Measurements from ENCODE around the gene USP49. TPM values are rescaled to one million over a fixed set of nuclear protein-coding genes. Genes with fewer than 3 reads are reported as not detected.

The USP49 gene
- total and polyA plus RNA-seq, 2 of the 13 experiments (the other 11 are each of a cell fraction or from before 2014, with no cell fraction given): 2.9 to 4.3 TPM

GRCh38 chr6:41780551-41781365 is 114.4 kb downstream of the USP49 start, which contains the start of gene PRICKLE4 (continued):
- peak; percentile 21; the same call in 1 of the 2 replicates for TF ChIP-seq TBX2 (CRISPR knock-in tag; IDR thresholded peaks at IDR 0.05; ENCODE audit: borderline replicate concordance)
- TF ChIP-seq ZNF547 (CRISPR knock-in tag; IDR thresholded peaks at IDR 0.05): peak; percentile 49; the same call in 1 of the 2 replicates
- no peak for TF ChIP-seq SMC3 (IDR thresholded peaks at IDR 0.05; ENCODE audit: low read length)

DNA sequence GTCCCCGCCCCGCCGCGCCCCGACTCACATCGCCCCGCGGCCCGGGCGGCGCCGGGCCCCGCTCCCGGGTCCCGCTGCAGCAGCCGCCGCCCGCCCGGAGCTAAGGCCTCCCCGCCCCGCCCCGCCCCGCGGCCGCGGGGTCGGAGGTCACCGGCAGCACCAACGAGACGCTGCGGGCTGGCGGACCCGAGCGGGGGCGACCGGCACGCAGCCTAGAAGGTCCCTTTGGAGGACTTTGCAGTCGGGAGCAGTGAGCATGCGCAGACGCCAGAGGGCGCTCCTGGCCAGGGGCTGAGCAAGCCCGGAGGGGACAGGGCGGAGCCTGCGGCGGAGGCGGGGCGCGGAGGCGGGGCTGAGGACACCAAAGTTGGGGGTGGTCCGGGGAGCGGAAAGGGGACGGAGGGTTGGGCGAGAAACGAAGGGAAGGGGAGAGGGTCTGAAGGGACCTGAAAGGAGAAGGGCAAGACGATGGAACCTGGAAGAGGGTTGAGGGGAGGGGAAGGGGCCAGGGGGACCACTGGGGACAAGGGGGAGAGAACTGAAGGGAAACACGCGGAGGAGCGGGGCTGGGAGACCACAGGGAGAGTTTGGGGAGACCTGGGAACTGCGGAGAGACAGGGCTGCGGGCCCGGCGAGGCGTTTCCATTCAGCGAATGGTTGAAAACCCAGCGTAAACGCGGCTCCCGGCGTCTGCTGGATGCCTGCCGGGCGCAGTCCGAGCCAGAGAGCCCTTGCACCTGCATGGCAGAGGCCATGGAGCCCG is 115.2 kb downstream of the USP49 start, which contains the start of gene FRS3:
Gene FRS3 (minus strand): TSS at position 113 of the 763 bp plus-strand sequence. CDS start 2,913 bp downstream, outside the sequence.
- WGBS (ENCODE audit: low lambda C conversion rate): 1% methylated on average over 38 of the region's 73 CpGs
- POLR2A ChIA-PET: interaction anchor here (0.5 to 1.3 kb wide), 12 partner anchors 8 to 271 kb away, joined by 3 to 15 read pairs (median 4); partner anchors contain the start of genes PGC and TAF8
- Histone ChIP-seq H3K4me2 (ENCODE audit: low read depth, low read length) (peak within 1 kb of the TSS; percentile 97), H3K36me3 (replicated peaks in 1 of 2; ENCODE audit: control insufficient read depth in 1 of 2, insufficient read depth in 2 of 2, low read length in 2 of 2) (peaks cover 1 to 14% of the 10 kb centered on the region in 2 experiments; a peak in 4 of 5 replicates), H3K79me2 (ENCODE audit: insufficient read depth, low read length) (peaks cover 4% of the 10 kb centered on the region), H3K9ac (ENCODE audit: insufficient read depth, low read depth, low read length) (peak within 1 kb of the TSS; percentile 73), H3K4me3 (replicated peaks in 1 of 3; ENCODE audit: insufficient read depth in 1 of 3, low read depth in 2 of 3, low read length in 3 of 3) (peak within 1 kb of the TSS; percentile 82 to 93 (median 92)), H3K27me3 (ENCODE audit: control insufficient read depth in 1 of 2, insufficient read depth in 2 of 2, low read length in 2 of 2) (no peaks in the 10 kb centered on the region; a peak in 2 of 5 replicates), H3K4me1 (ENCODE audit: insufficient read depth, low read length) (peaks cover 34% of the 10 kb centered on the region), H2AFZ (ENCODE audit: low read length) (no peak within 1 kb of the TSS), H3K9me3 (ENCODE audit: low read length) (no peaks in the 10 kb centered on the region), H4K20me1 (ENCODE audit: insufficient read depth, low read length) (no peaks in the 10 kb centered on the region), H3K27ac (ENCODE audit: extremely low read length, insufficient read depth, low read length) (peak within 1 kb of the TSS; percentile 24)
- CTCF ChIA-PET (ENCODE audit: low intra/inter-chr PET ratio, low total read pairs): interaction anchor here (0.8 to 2.1 kb wide), 4 partner anchors 45 to 264 kb away, joined by 3 to 24 read pairs (median 10); partner anchors contain the start of genes BYSL, MED20 and TFEB
- in situ Hi-C loops (cut with HindIII; ENCODE audit: extremely low pct_ligation_motif_present, low pct_unique_long_range_greater_than_20kb): loop anchor here (5.0 to 25.0 kb wide), 3 partner anchors 43 to 432 kb away; partner anchors contain the start of genes MRPS10 and TFEB
- ATAC-seq (peak; percentile 90), FAIRE-seq (peak; percentile 60), DNase-seq (ENCODE audit: low spot score) (peak; percentile 95)
- intact Hi-C loops (cut with micrococcal nuclease; ENCODE audit: unreplicated experiment): loop anchor here (1.0 to 5.0 kb wide), 3 partner anchors 157 to 264 kb away; no protein-coding TSS in a partner anchor
- BruUV-seq (replicated peaks): TSS peak; percentile 42
- no peak for TF ChIP-seq ZNF382 (CRISPR knock-in tag; IDR thresholded peaks at IDR 0.05; ENCODE audit: borderline replicate concordance)
- TF ChIP-seq, protein P1, sequence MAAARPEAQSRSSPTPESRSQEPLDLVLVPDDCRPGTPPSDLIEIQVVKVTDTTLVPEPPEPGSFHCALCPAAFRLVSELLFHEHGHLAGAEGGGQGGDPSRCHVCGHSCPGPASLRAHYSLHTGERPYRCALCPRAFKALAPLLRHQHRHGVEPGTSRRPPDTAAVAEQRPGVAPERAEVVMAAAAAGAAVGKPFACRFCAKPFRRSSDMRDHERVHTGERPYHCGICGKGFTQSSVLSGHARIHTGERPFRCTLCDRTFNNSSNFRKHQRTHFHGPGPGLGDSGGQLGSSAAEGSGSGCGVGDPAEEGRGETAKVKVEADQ (CRISPR knock-in tag; IDR thresholded peaks at IDR 0.05; ENCODE audit: borderline replicate concordance): peak; percentile 82
- 0 out of 2 replicates have a peak, but pooled peaks have one; percentile 57 for TF ChIP-seq ZNF598 (CRISPR knock-in tag; IDR thresholded peaks at IDR 0.05; ENCODE audit: borderline replicate concordance)
- TF ChIP-seq RBM39 (IDR thresholded peaks at IDR 0.05; ENCODE audit: low read depth, low read length, poor library complexity, severe bottlenecking): peak; percentile 88
- peak; percentile 91; the same call in 1 of the 2 replicates for TF ChIP-seq MTA1 (CRISPR knock-in tag; IDR thresholded peaks at IDR 0.05; ENCODE audit: borderline replicate concordance)
- TF ChIP-seq KMT2B (CRISPR knock-in tag; IDR thresholded peaks at IDR 0.05): peak; percentile 87
- no peak for TF ChIP-seq HOXA7 (CRISPR knock-in tag; IDR thresholded peaks at IDR 0.05)
- TF ChIP-seq PHB2 (IDR thresholded peaks at IDR 0.05; ENCODE audit: partially characterized antibody): no peak
- TF ChIP-seq SSRP1 (CRISPR knock-in tag; IDR thresholded peaks at IDR 0.05): no peak
- TF ChIP-seq SIN3A (IDR thresholded peaks at IDR 0.05; ENCODE audit: borderline replicate concordance, low read depth, low read length): peak; percentile 79; the same call in 1 of the 2 replicates
- TF ChIP-seq MAFF (IDR thresholded peaks at IDR 0.05; ENCODE audit: low read depth, low read length): no peak
- TF ChIP-seq ZNF720 (CRISPR knock-in tag; IDR thresholded peaks at IDR 0.05): no peak
- peak; percentile 84 for TF ChIP-seq ZBTB20 (CRISPR knock-in tag; IDR thresholded peaks at IDR 0.05; ENCODE audit: borderline replicate concordance, low read depth)
- TF ChIP-seq HMGXB4 (CRISPR knock-in tag; IDR thresholded peaks at IDR 0.05; ENCODE audit: borderline replicate concordance in 1 of 2, low read depth in 1 of 2): peak; percentile 99
- no peak for TF ChIP-seq SNRNP70 (IDR thresholded peaks at IDR 0.05; ENCODE audit: low read depth, low read length)
